ENCODE data around the gene SYN1. TPM values are rescaled to one million over a fixed set of nuclear protein-coding genes. Genes with fewer than 3 reads are reported as not detected.

The SYN1 gene
- total RNA-seq, 1 donor from 2014 or later = 13.9 TPM

GRCh38 chrX:47623540-47624027, 3.9 kb upstream of the SYN1 start:
- Histone ChIP-seq H3K27me3 (ENCODE audit: low read depth) (peaks cover 5% of the 10 kb centered on the region), H3K36me3 (no peaks in the 10 kb centered on the region), H3K27ac (replicated peaks) (no peak overlapping the region), H3K4me3 (peak overlapping the region; percentile 53), H3K9me3 (replicated peaks) (no peaks in the 10 kb centered on the region), H3K4me1 (peaks cover 5% of the 10 kb centered on the region)
- peak; percentile 29 for DNase-seq
- intact Hi-C loops (cut with micrococcal nuclease) = no loop called here
- TF ChIP-seq CTCF (IDR thresholded peaks at IDR 0.05; ENCODE audit: borderline replicate concordance) = no peak

DNA sequence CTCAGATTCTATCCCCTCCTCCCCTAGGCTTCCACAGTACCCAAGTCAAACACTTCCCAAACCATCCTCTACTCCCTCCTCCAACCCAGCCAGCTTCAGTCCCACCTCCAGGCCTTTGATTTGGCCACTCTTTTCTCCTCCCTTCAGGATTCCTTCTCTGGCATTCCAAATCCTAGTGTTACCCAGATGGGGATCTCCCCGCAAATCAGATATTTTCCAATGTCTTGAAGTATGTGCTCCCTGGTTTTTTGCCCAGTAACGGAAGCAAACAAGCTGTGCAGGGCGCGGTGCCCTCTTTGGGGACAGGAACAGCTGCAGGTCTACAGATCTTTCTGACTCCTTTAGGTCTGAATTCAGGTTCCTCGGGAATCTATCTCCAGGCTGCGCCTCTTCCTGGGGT, 2.2 kb upstream of the SYN1 start:
- no peak for TF ChIP-seq CTCF (IDR thresholded peaks at IDR 0.05; ENCODE audit: borderline replicate concordance)
- Histone ChIP-seq H3K27me3 (ENCODE audit: low read depth) (peaks cover 5% of the 10 kb centered on the region), H3K27ac (replicated peaks) (no peak overlapping the region), H3K9me3 (replicated peaks) (no peaks in the 10 kb centered on the region), H3K4me1 (peaks cover 5% of the 10 kb centered on the region), H3K36me3 (no peaks in the 10 kb centered on the region), H3K4me3 (no peak overlapping the region)
- intact Hi-C loops (cut with micrococcal nuclease) = no loop called here
- no peak for DNase-seq

- DNase-seq = no peak
- Histone ChIP-seq H3K4me3 (peak overlapping the region; percentile 60), H3K4me1 (peaks cover 5% of the 10 kb centered on the region), H3K27ac (replicated peaks) (no peak overlapping the region), H3K36me3 (no peaks in the 10 kb centered on the region), H3K27me3 (ENCODE audit: low read depth) (peaks cover 5% of the 10 kb centered on the region), H3K9me3 (replicated peaks) (no peaks in the 10 kb centered on the region)
- TF ChIP-seq CTCF (IDR thresholded peaks at IDR 0.05; ENCODE audit: borderline replicate concordance) = no peak
- intact Hi-C loops (cut with micrococcal nuclease) = no loop called here
Measured at GRCh38 chrX:47620303-47620685, 637 bp upstream of the SYN1 start.

DNA sequence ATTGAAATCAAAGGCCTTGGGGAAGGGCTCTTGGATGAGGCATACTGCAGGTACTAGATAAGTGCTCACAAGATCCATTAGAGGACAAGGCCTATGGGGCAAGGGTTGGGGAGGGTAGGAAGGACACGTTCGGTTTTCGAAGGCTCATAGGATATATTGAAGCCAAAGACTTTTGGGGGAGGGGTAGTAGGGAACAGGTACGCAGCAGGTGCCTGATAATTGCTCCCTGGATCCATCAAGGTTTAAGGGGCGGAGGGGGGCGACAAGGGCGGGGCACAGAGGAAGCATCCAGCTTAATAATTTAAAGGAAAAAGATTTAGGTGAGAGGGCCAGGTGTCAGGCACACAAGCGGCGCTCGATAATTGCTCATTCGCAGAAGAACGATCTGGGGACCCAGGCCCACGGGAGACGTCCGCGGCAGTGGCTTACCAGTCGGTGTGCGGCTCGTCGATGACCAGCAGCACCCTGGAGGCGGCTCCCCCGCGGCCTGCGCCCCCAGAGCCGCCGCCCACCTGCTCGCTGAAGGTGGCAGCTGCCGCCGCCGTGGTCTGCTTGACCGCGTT, 653 bp downstream of the SYN1 start:
- Histone ChIP-seq H3K4me1 (peaks cover 5% of the 10 kb centered on the region), H3K36me3 (no peaks in the 10 kb centered on the region), H3K9me3 (replicated peaks) (no peaks in the 10 kb centered on the region), H3K4me3 (peak overlapping the region; percentile 60), H3K27ac (replicated peaks) (no peak overlapping the region), H3K27me3 (ENCODE audit: low read depth) (peaks cover 5% of the 10 kb centered on the region)
- intact Hi-C loops (cut with micrococcal nuclease) = no loop called here
- TF ChIP-seq CTCF (IDR thresholded peaks at IDR 0.05; ENCODE audit: borderline replicate concordance) = no peak
- DNase-seq = no peak

GRCh38 chrX:47614618-47615017, 5.0 kb downstream of the SYN1 start:
- intact Hi-C loops (cut with micrococcal nuclease) = no loop called here
- H3K36me3 ChIP-seq = no peaks in the 10 kb centered on the region

More at GRCh38 chrX:47614618-47615017, 5.0 kb downstream of the SYN1 start:
- Histone ChIP-seq H3K4me3 (no peak overlapping the region), H3K4me1 (peaks cover 4% of the 10 kb centered on the region), H3K9me3 (replicated peaks) (no peaks in the 10 kb centered on the region), H3K27ac (replicated peaks) (no peak overlapping the region), H3K27me3 (ENCODE audit: low read depth) (no peaks in the 10 kb centered on the region)
- DNase-seq = no peak
- TF ChIP-seq CTCF (IDR thresholded peaks at IDR 0.05; ENCODE audit: borderline replicate concordance) = no peak
